Measurements from ENCODE around the gene TEAD1.

TEAD1 gene

GRCh38 chr11:12715131-12715530, 40.9 kb downstream of the TEAD1 start:
- Histone ChIP-seq H3K27ac (ENCODE audit: low read length) (no peak overlapping the region), H3K4me3 (ENCODE audit: low read length) (no peak overlapping the region), H3K36me3 (replicated peaks; ENCODE audit: insufficient read depth, low read length) (no peaks in the 10 kb centered on the region), H3K9me2 (replicated peaks; ENCODE audit: insufficient read depth, low read length) (no peaks in the 10 kb centered on the region), H3K27me3 (replicated peaks; ENCODE audit: insufficient read depth, low read length) (no peaks in the 10 kb centered on the region), H2AFZ (ENCODE audit: low read length) (no peak overlapping the region), H3K9me3 (replicated peaks; ENCODE audit: insufficient read depth, low read length) (no peaks in the 10 kb centered on the region), H3K9ac (ENCODE audit: low read length) (no peak overlapping the region), H3K4me2 (ENCODE audit: low read depth, low read length) (no peak overlapping the region), H3K79me2 (ENCODE audit: low read length) (peaks cover 71% of the 10 kb centered on the region), H3K4me1 (ENCODE audit: low read length) (peaks cover 31% of the 10 kb centered on the region), H3F3A (ENCODE audit: insufficient read depth, low read length) (peaks cover 18% of the 10 kb centered on the region), H4K20me1 (ENCODE audit: insufficient read depth, low read length) (no peaks in the 10 kb centered on the region)
- no peak for DNase-seq
- TF ChIP-seq EZH2 (optimal IDR thresholded peaks at IDR 0.05; ENCODE audit: low read depth, low read length) (no peak), EZH2phosphoT487 (IDR thresholded peaks at IDR 0.05; ENCODE audit: low read length) (no peak)
- TF ChIP-seq, protein P1, sequence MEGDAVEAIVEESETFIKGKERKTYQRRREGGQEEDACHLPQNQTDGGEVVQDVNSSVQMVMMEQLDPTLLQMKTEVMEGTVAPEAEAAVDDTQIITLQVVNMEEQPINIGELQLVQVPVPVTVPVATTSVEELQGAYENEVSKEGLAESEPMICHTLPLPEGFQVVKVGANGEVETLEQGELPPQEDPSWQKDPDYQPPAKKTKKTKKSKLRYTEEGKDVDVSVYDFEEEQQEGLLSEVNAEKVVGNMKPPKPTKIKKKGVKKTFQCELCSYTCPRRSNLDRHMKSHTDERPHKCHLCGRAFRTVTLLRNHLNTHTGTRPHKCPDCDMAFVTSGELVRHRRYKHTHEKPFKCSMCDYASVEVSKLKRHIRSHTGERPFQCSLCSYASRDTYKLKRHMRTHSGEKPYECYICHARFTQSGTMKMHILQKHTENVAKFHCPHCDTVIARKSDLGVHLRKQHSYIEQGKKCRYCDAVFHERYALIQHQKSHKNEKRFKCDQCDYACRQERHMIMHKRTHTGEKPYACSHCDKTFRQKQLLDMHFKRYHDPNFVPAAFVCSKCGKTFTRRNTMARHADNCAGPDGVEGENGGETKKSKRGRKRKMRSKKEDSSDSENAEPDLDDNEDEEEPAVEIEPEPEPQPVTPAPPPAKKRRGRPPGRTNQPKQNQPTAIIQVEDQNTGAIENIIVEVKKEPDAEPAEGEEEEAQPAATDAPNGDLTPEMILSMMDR (IDR thresholded peaks at IDR 0.05; ENCODE audit: low read length) = no peak

DNA sequence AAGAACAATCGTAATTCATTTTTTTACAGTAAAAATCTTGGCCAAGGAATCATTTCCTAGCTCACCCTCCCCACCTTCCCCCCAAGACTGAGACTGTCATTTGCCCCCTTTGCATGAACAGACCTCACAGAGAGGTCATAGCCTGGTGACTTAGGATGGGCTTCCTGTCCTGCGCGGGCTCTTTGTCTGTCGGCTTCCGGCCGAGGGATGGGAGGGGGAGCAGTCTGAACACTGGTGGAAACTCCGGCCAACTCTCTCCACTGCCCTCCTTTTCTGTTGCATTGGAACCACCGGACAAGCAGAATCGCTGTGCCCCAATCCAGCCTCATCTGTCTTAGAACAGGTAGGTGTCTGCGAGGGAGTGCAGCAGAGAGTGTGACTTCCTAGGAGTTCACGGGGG, 41.7 kb downstream of the TEAD1 start:
- H3F3A ChIP-seq (ENCODE audit: insufficient read depth, low read length) = peaks cover 18% of the 10 kb centered on the region
- no peaks in the 10 kb centered on the region for H4K20me1 ChIP-seq (ENCODE audit: insufficient read depth, low read length)
- no peaks in the 10 kb centered on the region for H3K36me3 ChIP-seq (replicated peaks; ENCODE audit: insufficient read depth, low read length)
- H3K4me1 ChIP-seq (ENCODE audit: low read length) = peaks cover 31% of the 10 kb centered on the region
- no peak overlapping the region for H2AFZ ChIP-seq (ENCODE audit: low read length)
- H3K4me3 ChIP-seq (ENCODE audit: low read length) = no peak overlapping the region
- H3K9me2 ChIP-seq (replicated peaks; ENCODE audit: insufficient read depth, low read length) = no peaks in the 10 kb centered on the region
- peaks cover 71% of the 10 kb centered on the region for H3K79me2 ChIP-seq (ENCODE audit: low read length)
- H3K27me3 ChIP-seq (replicated peaks; ENCODE audit: insufficient read depth, low read length) = no peaks in the 10 kb centered on the region
- no peak overlapping the region for H3K9ac ChIP-seq (ENCODE audit: low read length)
- H3K27ac ChIP-seq (ENCODE audit: low read length) = no peak overlapping the region
- H3K4me2 ChIP-seq (ENCODE audit: low read depth, low read length) = no peak overlapping the region
- no peak for DNase-seq
- no peak for TF ChIP-seq EZH2 (optimal IDR thresholded peaks at IDR 0.05; ENCODE audit: low read depth, low read length)
- H3K9me3 ChIP-seq (replicated peaks; ENCODE audit: insufficient read depth, low read length) = no peaks in the 10 kb centered on the region

GRCh38 chr11:12716816-12717215, 42.6 kb downstream of the TEAD1 start:
- peaks cover 18% of the 10 kb centered on the region for H3F3A ChIP-seq (ENCODE audit: insufficient read depth, low read length)
- H3K27me3 ChIP-seq (replicated peaks; ENCODE audit: insufficient read depth, low read length) = no peaks in the 10 kb centered on the region
- peaks cover 69% of the 10 kb centered on the region for H3K79me2 ChIP-seq (ENCODE audit: low read length)
- no peaks in the 10 kb centered on the region for H4K20me1 ChIP-seq (ENCODE audit: insufficient read depth, low read length)
- H3K27ac ChIP-seq (ENCODE audit: low read length) = peak overlapping the region; percentile 80; the same call in 1 of the 2 replicates
- no peak for DNase-seq
- H3K4me2 ChIP-seq (ENCODE audit: low read depth, low read length) = peak overlapping the region; percentile 54; the same call in 1 of the 2 replicates
- no peaks in the 10 kb centered on the region for H3K9me3 ChIP-seq (replicated peaks; ENCODE audit: insufficient read depth, low read length)
- no peaks in the 10 kb centered on the region for H3K9me2 ChIP-seq (replicated peaks; ENCODE audit: insufficient read depth, low read length)
- no peak overlapping the region for H3K4me3 ChIP-seq (ENCODE audit: low read length)
- H3K9ac ChIP-seq (ENCODE audit: low read length) = no peak overlapping the region
- no peak overlapping the region for H2AFZ ChIP-seq (ENCODE audit: low read length)
- no peaks in the 10 kb centered on the region for H3K36me3 ChIP-seq (replicated peaks; ENCODE audit: insufficient read depth, low read length)
- TF ChIP-seq EZH2phosphoT487 (IDR thresholded peaks at IDR 0.05; ENCODE audit: low read length) (no peak), EZH2 (optimal IDR thresholded peaks at IDR 0.05; ENCODE audit: low read depth, low read length) (no peak)
- TF ChIP-seq, protein P1 (IDR thresholded peaks at IDR 0.05; ENCODE audit: low read length) = no peak
- peaks cover 31% of the 10 kb centered on the region for H3K4me1 ChIP-seq (ENCODE audit: low read length)

DNA sequence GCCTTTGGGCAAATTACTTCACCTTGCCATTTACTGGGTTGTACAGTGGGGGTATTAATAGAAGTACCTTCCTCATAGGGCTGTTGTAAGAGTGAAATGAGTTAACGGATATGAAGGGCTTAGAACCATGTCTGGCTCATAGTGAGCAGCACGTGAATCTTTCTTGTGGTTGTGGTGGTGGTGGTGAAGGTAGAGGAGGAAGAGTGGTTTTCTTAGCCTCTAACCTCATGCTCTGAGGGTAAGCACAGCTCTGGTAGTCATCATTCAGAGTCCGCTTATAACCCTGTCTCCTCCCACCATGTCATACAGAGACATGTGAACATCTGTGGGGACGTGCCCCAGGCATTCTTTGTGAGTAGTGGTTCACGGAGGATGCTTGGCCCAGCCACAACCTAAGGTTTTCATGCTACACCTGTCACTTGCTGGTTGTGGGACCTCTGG, 43.6 kb downstream of the TEAD1 start:
- Histone ChIP-seq H3K36me3 (replicated peaks; ENCODE audit: insufficient read depth, low read length) (no peaks in the 10 kb centered on the region), H3F3A (ENCODE audit: insufficient read depth, low read length) (peaks cover 18% of the 10 kb centered on the region), H2AFZ (ENCODE audit: low read length) (no peak overlapping the region), H3K4me3 (ENCODE audit: low read length) (0 out of 2 replicates have a peak overlapping the region, but pooled peaks have one; percentile 23), H3K4me2 (ENCODE audit: low read depth, low read length) (peak overlapping the region; percentile 54), H3K79me2 (ENCODE audit: low read length) (peaks cover 68% of the 10 kb centered on the region), H4K20me1 (ENCODE audit: insufficient read depth, low read length) (no peaks in the 10 kb centered on the region), H3K9me2 (replicated peaks; ENCODE audit: insufficient read depth, low read length) (no peaks in the 10 kb centered on the region), H3K27ac (ENCODE audit: low read length) (peak overlapping the region; percentile 80), H3K9ac (ENCODE audit: low read length) (peak overlapping the region; percentile 16; the same call in 1 of the 2 replicates), H3K27me3 (replicated peaks; ENCODE audit: insufficient read depth, low read length) (no peaks in the 10 kb centered on the region), H3K4me1 (ENCODE audit: low read length) (peaks cover 31% of the 10 kb centered on the region), H3K9me3 (replicated peaks; ENCODE audit: insufficient read depth, low read length) (no peaks in the 10 kb centered on the region)
- peak; percentile 97 for DNase-seq
- TF ChIP-seq, protein P1 (IDR thresholded peaks at IDR 0.05; ENCODE audit: low read length) = no peak
- TF ChIP-seq EZH2 (optimal IDR thresholded peaks at IDR 0.05; ENCODE audit: low read depth, low read length) = no peak
- no peak for TF ChIP-seq EZH2phosphoT487 (IDR thresholded peaks at IDR 0.05; ENCODE audit: low read length)
